Measurements from ENCODE around the gene STON2.

Gene STON2

GRCh38 chr14:81363746-81364378 is 36.3 kb downstream of the STON2 start:
- no peak overlapping the region for H2AFZ ChIP-seq (ENCODE audit: low read length)
- H3K23ac ChIP-seq (ENCODE audit: low read depth, low read length, poor library complexity): no peak overlapping the region
- H4K91ac ChIP-seq (ENCODE audit: low read depth, low read length, poor library complexity): no peak overlapping the region
- no peak overlapping the region for H4K8ac ChIP-seq (ENCODE audit: low read depth, low read length)
- H3K4me3 ChIP-seq (ENCODE audit: low read length in 2 of 2): no peak overlapping the region
- H3K36me3 ChIP-seq (replicated peaks in 1 of 2; ENCODE audit: control insufficient read depth in 2 of 2, insufficient read depth in 2 of 2, low read length in 2 of 2): peaks cover 0 to 35% of the 10 kb centered on the region in 2 donors
- H3K27me3 ChIP-seq (ENCODE audit: control insufficient read depth in 3 of 3, insufficient read depth in 3 of 3, low read depth in 1 of 3, low read length in 3 of 3): no peaks in the 10 kb centered on the region
- no peak overlapping the region for H2BK12ac ChIP-seq (ENCODE audit: low read length)
- no CpG with 5 or more reads among the region's 4 CpGs for WGBS, 2 donors (ENCODE audit: extremely low coverage in 2 of 2, insufficient read length in 2 of 2, insufficient replicate concordance in 1 of 2)
- no peak overlapping the region for H3K27ac ChIP-seq (replicated peaks; ENCODE audit: low read length)
- no peak overlapping the region for H2BK5ac ChIP-seq (ENCODE audit: low read length)
- H2BK120ac ChIP-seq (ENCODE audit: low read depth, low read length): no peak overlapping the region
- DNase-seq (ENCODE audit: low spot score): no peak
- H3K4ac ChIP-seq (ENCODE audit: low read length): no peak overlapping the region
- H2BK15ac ChIP-seq (ENCODE audit: low read length): no peak overlapping the region
- H3K79me1 ChIP-seq (ENCODE audit: low read depth, low read length): no peaks in the 10 kb centered on the region
- no peak overlapping the region for H3K9ac ChIP-seq (ENCODE audit: low read depth, low read length, poor library complexity)
- H2AK5ac ChIP-seq (ENCODE audit: low read depth, low read length): no peak overlapping the region
- H3K4me2 ChIP-seq (ENCODE audit: insufficient read depth, low read length, poor library complexity, severe bottlenecking): no peak overlapping the region
- H3K18ac ChIP-seq (ENCODE audit: low read length): no peak overlapping the region
- no peak overlapping the region for H3K14ac ChIP-seq (ENCODE audit: low read length)
- H3K4me1 ChIP-seq (ENCODE audit: control insufficient read depth in 2 of 2, insufficient read depth in 1 of 2, low read depth in 1 of 2, low read length in 2 of 2): peaks cover 5 to 8% of the 10 kb centered on the region in 2 donors
- H3K9me3 ChIP-seq (replicated peaks in 1 of 2; ENCODE audit: control insufficient read depth in 2 of 2, insufficient read depth in 1 of 2, low read depth in 1 of 2, low read length in 2 of 2): peaks cover 0 to 5% of the 10 kb centered on the region in 2 donors

GRCh38 chr14:81353691-81354323 is 46.3 kb downstream of the STON2 start:
- no peak overlapping the region for H2BK15ac ChIP-seq (ENCODE audit: low read length)
- H2BK5ac ChIP-seq (ENCODE audit: low read length): no peak overlapping the region
- H3K4me3 ChIP-seq (ENCODE audit: low read length in 2 of 2): no peak overlapping the region
- H2BK120ac ChIP-seq (ENCODE audit: low read depth, low read length): no peak overlapping the region
- no peaks in the 10 kb centered on the region for H3K27me3 ChIP-seq (ENCODE audit: control insufficient read depth in 3 of 3, insufficient read depth in 3 of 3, low read depth in 1 of 3, low read length in 3 of 3)
- H3K18ac ChIP-seq (ENCODE audit: low read length): no peak overlapping the region
- no peak overlapping the region for H3K4me2 ChIP-seq (ENCODE audit: insufficient read depth, low read length, poor library complexity, severe bottlenecking)
- no peaks in the 10 kb centered on the region for H3K4me1 ChIP-seq (ENCODE audit: control insufficient read depth in 2 of 2, insufficient read depth in 1 of 2, low read depth in 1 of 2, low read length in 2 of 2)
- H3K9me3 ChIP-seq (replicated peaks in 1 of 2; ENCODE audit: control insufficient read depth in 2 of 2, insufficient read depth in 1 of 2, low read depth in 1 of 2, low read length in 2 of 2): peaks cover 0 to 22% of the 10 kb centered on the region in 2 donors
- no CpG with 5 or more reads among the region's 5 CpGs for WGBS, 2 donors (ENCODE audit: extremely low coverage in 2 of 2, insufficient read length in 2 of 2, insufficient replicate concordance in 1 of 2)
- no peak overlapping the region for H3K23ac ChIP-seq (ENCODE audit: low read depth, low read length, poor library complexity)
- H4K8ac ChIP-seq (ENCODE audit: low read depth, low read length): no peak overlapping the region
- H2BK12ac ChIP-seq (ENCODE audit: low read length): no peak overlapping the region
- H3K79me1 ChIP-seq (ENCODE audit: low read depth, low read length): no peaks in the 10 kb centered on the region
- no peak overlapping the region for H3K9ac ChIP-seq (ENCODE audit: low read depth, low read length, poor library complexity)
- no peak overlapping the region for H4K91ac ChIP-seq (ENCODE audit: low read depth, low read length, poor library complexity)
- no peaks in the 10 kb centered on the region for H3K36me3 ChIP-seq (replicated peaks in 1 of 2; ENCODE audit: control insufficient read depth in 2 of 2, insufficient read depth in 2 of 2, low read length in 2 of 2)
- H2AK5ac ChIP-seq (ENCODE audit: low read depth, low read length): no peak overlapping the region
- no peak overlapping the region for H2AFZ ChIP-seq (ENCODE audit: low read length)
- no peak overlapping the region for H3K14ac ChIP-seq (ENCODE audit: low read length)
- no peak overlapping the region for H3K27ac ChIP-seq (replicated peaks; ENCODE audit: low read length)
- H3K4ac ChIP-seq (ENCODE audit: low read length): no peak overlapping the region
- DNase-seq (ENCODE audit: low spot score): no peak

GRCh38 chr14:81352413-81352812 is 47.7 kb downstream of the STON2 start:
- Histone ChIP-seq H3K79me1 (ENCODE audit: low read depth, low read length) (no peaks in the 10 kb centered on the region), H2BK15ac (ENCODE audit: low read length) (no peak overlapping the region), H3K18ac (ENCODE audit: low read length) (no peak overlapping the region), H3K4me3 (ENCODE audit: low read length in 2 of 2) (no peak overlapping the region), H3K36me3 (replicated peaks in 1 of 2; ENCODE audit: control insufficient read depth in 2 of 2, insufficient read depth in 2 of 2, low read length in 2 of 2) (no peaks in the 10 kb centered on the region), H3K4me2 (ENCODE audit: insufficient read depth, low read length, poor library complexity, severe bottlenecking) (no peak overlapping the region), H3K9ac (ENCODE audit: low read depth, low read length, poor library complexity) (no peak overlapping the region), H2BK12ac (ENCODE audit: low read length) (no peak overlapping the region), H2BK5ac (ENCODE audit: low read length) (no peak overlapping the region), H4K8ac (ENCODE audit: low read depth, low read length) (no peak overlapping the region), H3K27me3 (ENCODE audit: control insufficient read depth in 3 of 3, insufficient read depth in 3 of 3, low read depth in 1 of 3, low read length in 3 of 3) (no peaks in the 10 kb centered on the region), H3K14ac (ENCODE audit: low read length) (no peak overlapping the region), H2BK120ac (ENCODE audit: low read depth, low read length) (no peak overlapping the region), H3K9me3 (replicated peaks in 1 of 2; ENCODE audit: control insufficient read depth in 2 of 2, insufficient read depth in 1 of 2, low read depth in 1 of 2, low read length in 2 of 2) (peaks cover 0 to 22% of the 10 kb centered on the region in 2 donors), H3K4me1 (ENCODE audit: control insufficient read depth in 2 of 2, insufficient read depth in 1 of 2, low read depth in 1 of 2, low read length in 2 of 2) (no peaks in the 10 kb centered on the region), H2AK5ac (ENCODE audit: low read depth, low read length) (no peak overlapping the region), H3K27ac (replicated peaks; ENCODE audit: low read length) (no peak overlapping the region), H2AFZ (ENCODE audit: low read length) (no peak overlapping the region), H4K91ac (ENCODE audit: low read depth, low read length, poor library complexity) (no peak overlapping the region), H3K23ac (ENCODE audit: low read depth, low read length, poor library complexity) (no peak overlapping the region), H3K4ac (ENCODE audit: low read length) (no peak overlapping the region)
- DNase-seq (ENCODE audit: low spot score): no peak
- no CpG with 5 or more reads among the region's 2 CpGs for WGBS, 2 donors (ENCODE audit: extremely low coverage in 2 of 2, insufficient read length in 2 of 2, insufficient replicate concordance in 1 of 2)

- no peak for DNase-seq (ENCODE audit: low spot score)
- Histone ChIP-seq H3K4ac (ENCODE audit: low read length) (no peak overlapping the region), H2BK15ac (ENCODE audit: low read length) (no peak overlapping the region), H2AK5ac (ENCODE audit: low read depth, low read length) (no peak overlapping the region), H2BK5ac (ENCODE audit: low read length) (no peak overlapping the region), H3K79me1 (ENCODE audit: low read depth, low read length) (no peaks in the 10 kb centered on the region), H3K27ac (replicated peaks; ENCODE audit: low read length) (no peak overlapping the region), H4K91ac (ENCODE audit: low read depth, low read length, poor library complexity) (no peak overlapping the region), H3K9me3 (replicated peaks in 1 of 2; ENCODE audit: control insufficient read depth in 2 of 2, insufficient read depth in 1 of 2, low read depth in 1 of 2, low read length in 2 of 2) (peaks cover 0 to 22% of the 10 kb centered on the region in 2 donors), H2AFZ (ENCODE audit: low read length) (no peak overlapping the region), H3K27me3 (ENCODE audit: control insufficient read depth in 3 of 3, insufficient read depth in 3 of 3, low read depth in 1 of 3, low read length in 3 of 3) (no peaks in the 10 kb centered on the region), H3K18ac (ENCODE audit: low read length) (no peak overlapping the region), H3K9ac (ENCODE audit: low read depth, low read length, poor library complexity) (no peak overlapping the region), H3K4me2 (ENCODE audit: insufficient read depth, low read length, poor library complexity, severe bottlenecking) (no peak overlapping the region), H3K23ac (ENCODE audit: low read depth, low read length, poor library complexity) (no peak overlapping the region), H2BK120ac (ENCODE audit: low read depth, low read length) (no peak overlapping the region), H3K14ac (ENCODE audit: low read length) (no peak overlapping the region), H3K4me3 (ENCODE audit: low read length in 2 of 2) (no peak overlapping the region), H3K4me1 (ENCODE audit: control insufficient read depth in 2 of 2, insufficient read depth in 1 of 2, low read depth in 1 of 2, low read length in 2 of 2) (no peaks in the 10 kb centered on the region), H3K36me3 (replicated peaks in 1 of 2; ENCODE audit: control insufficient read depth in 2 of 2, insufficient read depth in 2 of 2, low read length in 2 of 2) (no peaks in the 10 kb centered on the region), H4K8ac (ENCODE audit: low read depth, low read length) (no peak overlapping the region), H2BK12ac (ENCODE audit: low read length) (no peak overlapping the region)
Observed at GRCh38 chr14:81351205-81351604, 48.9 kb downstream of the STON2 start.
